ENCODE data around the gene ANO6.

The ANO6 gene

GRCh38 chr12:45406988-45407850 is 191.3 kb downstream of the ANO6 start:
- no peak for TF ChIP-seq Cebpa-rat (IDR thresholded peaks at IDR 0.05)
- Histone ChIP-seq H3K4me1 (peaks cover 47% of the 10 kb centered on the region), H3K27ac (no peak overlapping the region), H3K27me3 (no peaks in the 10 kb centered on the region), H3K4me3 (no peak overlapping the region), H3K9me3 (no peaks in the 10 kb centered on the region), H3K4me2 (peak overlapping the region; percentile 16; the same call in 1 of the 2 replicates), H4K20me1 (no peaks in the 10 kb centered on the region), H3K36me3 (peaks cover 78% of the 10 kb centered on the region), H3K9ac (no peak overlapping the region)

GRCh38 chr12:45407981-45408728 is 192.3 kb downstream of the ANO6 start:
- Histone ChIP-seq H3K9ac (no peak overlapping the region), H3K4me3 (no peak overlapping the region), H3K4me2 (peak overlapping the region; percentile 16; the same call in 1 of the 2 replicates), H3K4me1 (peaks cover 48% of the 10 kb centered on the region), H3K27me3 (no peaks in the 10 kb centered on the region), H4K20me1 (no peaks in the 10 kb centered on the region), H3K36me3 (peaks cover 79% of the 10 kb centered on the region), H3K27ac (no peak overlapping the region), H3K9me3 (no peaks in the 10 kb centered on the region)
- TF ChIP-seq Cebpa-rat (IDR thresholded peaks at IDR 0.05): no peak

DNA sequence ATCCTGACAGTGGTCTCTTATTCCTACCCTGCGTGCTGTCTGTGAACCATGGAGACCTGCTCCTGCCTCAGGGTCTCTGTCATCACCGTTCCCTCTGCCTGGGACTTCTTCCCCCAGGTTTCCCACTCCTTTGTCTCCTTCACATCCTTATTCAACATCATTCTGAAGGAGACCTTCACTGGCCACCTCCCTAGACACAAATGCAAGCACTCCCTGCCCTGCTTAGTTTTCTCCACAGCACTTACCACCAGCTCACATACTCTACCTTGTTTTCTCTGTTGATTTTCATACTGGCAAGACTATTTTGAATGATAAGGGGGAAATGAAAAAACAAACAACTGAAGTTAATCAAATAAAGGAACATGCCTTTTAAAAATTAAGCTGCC is 192.8 kb downstream of the ANO6 start:
- H3K9me3 ChIP-seq: no peaks in the 10 kb centered on the region
- H3K4me2 ChIP-seq: peak overlapping the region; percentile 16; the same call in 1 of the 2 replicates
- H3K4me1 ChIP-seq: peaks cover 48% of the 10 kb centered on the region
- peaks cover 78% of the 10 kb centered on the region for H3K36me3 ChIP-seq
- H3K27ac ChIP-seq: no peak overlapping the region
- no peak overlapping the region for H3K4me3 ChIP-seq
- H3K9ac ChIP-seq: no peak overlapping the region
- no peaks in the 10 kb centered on the region for H4K20me1 ChIP-seq
- TF ChIP-seq Cebpa-rat (IDR thresholded peaks at IDR 0.05): no peak
- H3K27me3 ChIP-seq: no peaks in the 10 kb centered on the region

GRCh38 chr12:45409966-45410365 is 194.1 kb downstream of the ANO6 start:
- H3K9me3 ChIP-seq: no peaks in the 10 kb centered on the region
- H3K27me3 ChIP-seq: no peaks in the 10 kb centered on the region
- no peaks in the 10 kb centered on the region for H4K20me1 ChIP-seq
- peaks cover 71% of the 10 kb centered on the region for H3K36me3 ChIP-seq
- no peak for TF ChIP-seq Cebpa-rat (IDR thresholded peaks at IDR 0.05)
- no peak overlapping the region for H3K9ac ChIP-seq
- H3K4me3 ChIP-seq: no peak overlapping the region
- H3K27ac ChIP-seq: peak overlapping the region; percentile 28; the same call in 1 of the 2 replicates
- H3K4me1 ChIP-seq: peaks cover 48% of the 10 kb centered on the region
- peak overlapping the region; percentile 27 for H3K4me2 ChIP-seq

GRCh38 chr12:45411626-45412025 is 195.7 kb downstream of the ANO6 start:
- H3K36me3 ChIP-seq: peaks cover 71% of the 10 kb centered on the region
- H3K4me3 ChIP-seq: no peak overlapping the region
- peaks cover 60% of the 10 kb centered on the region for H3K4me1 ChIP-seq
- peak overlapping the region; percentile 27; the same call in 1 of the 2 replicates for H3K4me2 ChIP-seq
- no peaks in the 10 kb centered on the region for H3K27me3 ChIP-seq
- H3K9ac ChIP-seq: no peak overlapping the region
- H4K20me1 ChIP-seq: no peaks in the 10 kb centered on the region
- H3K27ac ChIP-seq: 0 out of 2 replicates have a peak overlapping the region, but pooled peaks have one; percentile 28
- no peak for TF ChIP-seq Cebpa-rat (IDR thresholded peaks at IDR 0.05)
- no peaks in the 10 kb centered on the region for H3K9me3 ChIP-seq

GRCh38 chr12:45415393-45415817 is 199.5 kb downstream of the ANO6 start:
- Histone ChIP-seq H3K4me1 (peaks cover 29% of the 10 kb centered on the region), H4K20me1 (no peaks in the 10 kb centered on the region), H3K9me3 (no peaks in the 10 kb centered on the region), H3K27me3 (no peaks in the 10 kb centered on the region), H3K9ac (no peak overlapping the region), H3K4me3 (no peak overlapping the region), H3K27ac (no peak overlapping the region), H3K36me3 (peaks cover 65% of the 10 kb centered on the region), H3K4me2 (no peak overlapping the region; the same call in 1 of the 2 replicates)
- TF ChIP-seq Cebpa-rat (IDR thresholded peaks at IDR 0.05): no peak

- Histone ChIP-seq H3K36me3 (peaks cover 71% of the 10 kb centered on the region), H3K4me2 (no peak overlapping the region), H3K9ac (no peak overlapping the region), H3K4me1 (peaks cover 22% of the 10 kb centered on the region), H3K27ac (no peak overlapping the region), H3K4me3 (no peak overlapping the region), H4K20me1 (no peaks in the 10 kb centered on the region), H3K27me3 (no peaks in the 10 kb centered on the region), H3K9me3 (no peaks in the 10 kb centered on the region)
- no peak for TF ChIP-seq Cebpa-rat (IDR thresholded peaks at IDR 0.05)
These were observed 200.2 kb downstream of the ANO6 start for GRCh38 chr12:45416126-45416525.

- H3K9ac ChIP-seq: no peak overlapping the region
- H3K27me3 ChIP-seq: no peaks in the 10 kb centered on the region
These were observed 202.6 kb downstream of the ANO6 start for GRCh38 chr12:45418520-45418919.

DNA sequence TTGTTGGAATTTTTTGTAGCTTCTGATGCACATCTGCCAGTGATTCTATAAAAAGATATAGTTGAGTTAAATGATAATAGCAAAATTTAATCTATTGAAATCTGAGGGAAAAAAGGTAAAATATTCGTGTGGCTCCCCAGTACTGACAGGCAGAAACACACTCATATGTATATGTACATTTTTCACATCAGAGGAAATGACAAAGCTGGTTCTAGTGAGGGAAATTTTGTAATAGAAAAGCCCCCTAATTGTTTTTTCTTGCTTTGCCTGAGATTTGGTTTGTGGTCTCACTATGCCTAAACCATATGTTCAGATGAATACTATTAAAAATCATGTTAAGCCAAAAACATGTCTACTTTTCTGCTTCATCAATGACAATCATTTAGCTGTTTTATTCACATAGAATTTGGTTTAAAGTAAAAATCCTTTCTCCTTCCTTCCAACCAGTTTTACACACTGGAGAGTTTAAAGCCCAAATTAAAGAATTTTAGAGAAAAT is 203.5 kb downstream of the ANO6 start:
- Histone ChIP-seq H3K4me2 (no peak overlapping the region), H4K20me1 (no peaks in the 10 kb centered on the region), H3K9me3 (no peaks in the 10 kb centered on the region), H3K4me3 (no peak overlapping the region), H3K27ac (no peak overlapping the region), H3K36me3 (peaks cover 75% of the 10 kb centered on the region), H3K4me1 (peaks cover 11% of the 10 kb centered on the region; the same call in 1 of the 2 replicates), H3K27me3 (no peaks in the 10 kb centered on the region), H3K9ac (no peak overlapping the region)
- no peak for TF ChIP-seq Cebpa-rat (IDR thresholded peaks at IDR 0.05)

More at GRCh38 chr12:45418520-45418919, 202.6 kb downstream of the ANO6 start:
- H3K36me3 ChIP-seq: peaks cover 67% of the 10 kb centered on the region
- no peak overlapping the region for H3K4me3 ChIP-seq
- H3K4me2 ChIP-seq: no peak overlapping the region
- no peaks in the 10 kb centered on the region for H4K20me1 ChIP-seq
- TF ChIP-seq Cebpa-rat (IDR thresholded peaks at IDR 0.05): no peak
- H3K27ac ChIP-seq: no peak overlapping the region
- H3K4me1 ChIP-seq: peaks cover 11% of the 10 kb centered on the region; the same call in 1 of the 2 replicates
- H3K9me3 ChIP-seq: no peaks in the 10 kb centered on the region
